Measurements from ENCODE around the gene FRAS1. TPM values are rescaled to one million over a fixed set of nuclear protein-coding genes. Genes with fewer than 3 reads are reported as not detected.

Gene FRAS1
- total RNA-seq, 6 experiments from 2014 or later: 0.12 to 1.5 (median 0.45) TPM

DNA sequence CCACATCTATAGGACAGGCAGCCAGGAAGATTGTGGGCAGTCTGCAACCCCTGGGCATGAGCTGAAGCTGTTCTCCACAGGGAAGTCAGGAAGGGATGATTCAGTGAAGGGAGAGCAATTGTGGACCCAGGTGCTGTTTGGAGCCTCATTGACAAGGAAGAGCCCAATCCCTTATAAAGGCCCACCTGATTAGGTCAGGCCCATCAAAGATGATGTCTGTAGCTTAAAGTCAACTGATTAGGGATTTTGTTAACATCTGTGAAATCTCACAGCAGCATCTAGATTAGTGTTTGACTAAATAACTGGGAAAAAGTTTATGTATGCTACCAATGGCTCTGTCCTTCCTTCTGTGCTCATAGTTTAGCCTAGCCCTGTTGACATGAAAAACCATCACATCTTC is 127.5 kb downstream of the FRAS1 start:
- Histone ChIP-seq H3K27me3 (no peaks in the 10 kb centered on the region), H3K36me3 (no peaks in the 10 kb centered on the region), H3K4me1 (no peaks in the 10 kb centered on the region), H3K27ac (no peak overlapping the region), H3K4me3 (no peak overlapping the region), H3K9me3 (no peaks in the 10 kb centered on the region)
- intact Hi-C loops (cut with DNase I): no loop called here
- no peak for ATAC-seq
- TF ChIP-seq POLR2A (IDR thresholded peaks at IDR 0.05): no peak
- TF ChIP-seq, protein P1, sequence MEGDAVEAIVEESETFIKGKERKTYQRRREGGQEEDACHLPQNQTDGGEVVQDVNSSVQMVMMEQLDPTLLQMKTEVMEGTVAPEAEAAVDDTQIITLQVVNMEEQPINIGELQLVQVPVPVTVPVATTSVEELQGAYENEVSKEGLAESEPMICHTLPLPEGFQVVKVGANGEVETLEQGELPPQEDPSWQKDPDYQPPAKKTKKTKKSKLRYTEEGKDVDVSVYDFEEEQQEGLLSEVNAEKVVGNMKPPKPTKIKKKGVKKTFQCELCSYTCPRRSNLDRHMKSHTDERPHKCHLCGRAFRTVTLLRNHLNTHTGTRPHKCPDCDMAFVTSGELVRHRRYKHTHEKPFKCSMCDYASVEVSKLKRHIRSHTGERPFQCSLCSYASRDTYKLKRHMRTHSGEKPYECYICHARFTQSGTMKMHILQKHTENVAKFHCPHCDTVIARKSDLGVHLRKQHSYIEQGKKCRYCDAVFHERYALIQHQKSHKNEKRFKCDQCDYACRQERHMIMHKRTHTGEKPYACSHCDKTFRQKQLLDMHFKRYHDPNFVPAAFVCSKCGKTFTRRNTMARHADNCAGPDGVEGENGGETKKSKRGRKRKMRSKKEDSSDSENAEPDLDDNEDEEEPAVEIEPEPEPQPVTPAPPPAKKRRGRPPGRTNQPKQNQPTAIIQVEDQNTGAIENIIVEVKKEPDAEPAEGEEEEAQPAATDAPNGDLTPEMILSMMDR (IDR thresholded peaks at IDR 0.05): no peak
- DNase-seq: no peak

DNA sequence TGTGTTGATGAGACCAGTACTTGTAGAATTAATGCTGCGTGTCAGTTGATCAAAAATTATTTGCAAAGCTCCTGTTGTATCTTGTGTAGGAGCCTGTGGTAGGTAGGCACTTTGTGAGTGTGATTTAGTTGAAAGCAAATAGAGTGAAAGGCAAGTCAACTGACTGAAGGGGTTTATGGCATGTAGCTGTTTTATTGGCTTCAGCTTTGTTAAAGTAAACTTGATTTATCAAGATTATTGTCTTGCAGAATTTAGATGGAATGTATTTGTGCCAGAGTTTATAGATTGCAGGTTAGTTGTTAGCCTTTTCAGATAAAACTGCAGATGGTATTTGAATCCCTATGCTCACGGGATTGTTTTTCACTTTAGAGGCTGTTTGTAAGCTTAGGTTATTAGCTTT is 128.0 kb downstream of the FRAS1 start:
- intact Hi-C loops (cut with DNase I): no loop called here
- WGBS (ENCODE audit: insufficient coverage, low coverage, low lambda C conversion rate, missing lambda C conversion rate): 69% methylated on average over 2 of the region's 2 CpGs
- no peak for ATAC-seq

DNA sequence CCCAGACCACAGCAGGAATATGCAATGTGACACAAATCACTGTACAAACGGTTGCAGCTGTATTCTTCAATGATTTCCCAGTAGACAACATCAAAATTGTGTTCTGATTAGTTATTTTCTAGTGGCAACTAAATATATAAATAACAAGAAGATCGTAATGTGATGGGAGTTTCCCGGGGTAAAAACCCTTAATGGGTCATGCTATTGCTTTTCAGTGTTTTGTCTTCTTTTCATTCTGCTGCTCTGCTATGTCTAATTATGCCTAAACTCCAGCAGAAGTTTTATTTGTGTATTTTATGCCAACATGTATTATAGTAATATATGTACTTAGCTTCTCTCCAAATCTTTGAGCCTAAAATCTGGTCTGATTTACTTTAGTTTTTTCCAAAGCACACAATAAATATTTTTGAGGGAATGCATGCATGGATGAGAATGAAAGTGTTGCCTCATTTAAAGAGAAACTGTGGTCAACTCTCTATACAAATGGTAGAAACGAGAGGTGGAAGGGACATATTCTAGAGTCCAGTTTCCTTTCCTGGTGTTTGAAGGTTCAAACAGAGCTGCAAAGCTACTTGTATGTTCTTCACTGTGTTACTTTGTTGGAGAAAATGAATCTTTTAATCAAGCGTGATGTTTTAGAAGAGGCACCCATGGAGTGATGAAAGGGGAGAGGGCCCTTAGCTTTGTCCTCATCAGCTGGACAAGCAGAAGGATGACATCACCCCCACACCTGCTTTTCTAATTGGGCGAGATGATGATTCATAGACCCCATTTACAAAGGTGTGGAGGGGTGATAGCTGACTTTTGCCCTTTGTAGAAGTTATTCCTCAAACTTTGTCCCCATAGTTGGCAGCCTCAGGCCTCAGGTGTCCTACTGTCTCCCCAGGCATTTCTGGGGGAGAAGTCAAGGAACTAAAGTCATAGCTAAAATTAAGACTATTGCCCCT is 129.7 kb downstream of the FRAS1 start:
- H3K4me1 ChIP-seq: no peaks in the 10 kb centered on the region
- no peak for TF ChIP-seq POLR2A (IDR thresholded peaks at IDR 0.05)
- TF ChIP-seq, protein P1 (IDR thresholded peaks at IDR 0.05): no peak
- H3K4me3 ChIP-seq: no peak overlapping the region
- H3K27ac ChIP-seq: no peak overlapping the region
- DNase-seq (no peak), ATAC-seq (no peak)
- intact Hi-C loops (cut with DNase I): no loop called here
- H3K9me3 ChIP-seq: no peaks in the 10 kb centered on the region
- H3K27me3 ChIP-seq: no peaks in the 10 kb centered on the region
- no peaks in the 10 kb centered on the region for H3K36me3 ChIP-seq
- 51% methylated on average over 6 of the region's 6 CpGs for WGBS (ENCODE audit: insufficient coverage, low coverage, low lambda C conversion rate, missing lambda C conversion rate)

More for the DNA sequence above, 128.0 kb downstream of the FRAS1 start:
- H3K27me3 ChIP-seq: no peaks in the 10 kb centered on the region
- H3K9me3 ChIP-seq: no peaks in the 10 kb centered on the region
- no peak overlapping the region for H3K4me3 ChIP-seq
- no peaks in the 10 kb centered on the region for H3K36me3 ChIP-seq
- H3K27ac ChIP-seq: no peak overlapping the region
- no peak for TF ChIP-seq POLR2A (IDR thresholded peaks at IDR 0.05)
- TF ChIP-seq, protein P1 (IDR thresholded peaks at IDR 0.05): no peak
- DNase-seq: no peak
- H3K4me1 ChIP-seq: no peaks in the 10 kb centered on the region

DNA sequence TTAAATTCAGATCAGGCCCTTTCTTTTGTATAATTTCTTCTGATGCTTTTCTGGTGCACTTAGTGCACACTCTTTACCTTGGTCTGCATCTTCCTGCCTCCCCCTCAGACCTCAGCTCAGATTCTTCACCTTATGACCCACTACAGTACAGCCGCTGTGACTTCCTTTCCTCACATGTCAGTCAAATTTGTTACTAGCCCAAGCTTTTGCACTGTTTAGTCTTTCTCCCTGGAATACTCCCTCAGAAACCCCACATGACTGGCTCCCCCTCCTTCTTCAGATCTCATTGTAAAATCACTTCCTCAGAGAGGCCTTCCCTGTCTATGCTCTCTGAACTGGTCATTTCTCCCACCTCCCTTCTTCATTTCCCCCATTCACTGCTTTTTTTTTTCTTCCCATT is 132.9 kb downstream of the FRAS1 start:
- Histone ChIP-seq H3K27me3 (no peaks in the 10 kb centered on the region), H3K4me3 (no peak overlapping the region), H3K9me3 (no peaks in the 10 kb centered on the region), H3K4me1 (no peaks in the 10 kb centered on the region), H3K27ac (no peak overlapping the region), H3K36me3 (no peaks in the 10 kb centered on the region)
- TF ChIP-seq, protein P1 (IDR thresholded peaks at IDR 0.05): no peak
- no peak for TF ChIP-seq POLR2A (IDR thresholded peaks at IDR 0.05)
- ATAC-seq (no peak), DNase-seq (no peak)
- WGBS (ENCODE audit: insufficient coverage, low coverage, low lambda C conversion rate, missing lambda C conversion rate): 67% methylated on average over 1 of the region's 1 CpG
- intact Hi-C loops (cut with DNase I): no loop called here

All from right lobe of liver (tissue), 6 donors.